ENCODE data around the gene CALML6. TPM values are rescaled to one million over a fixed set of nuclear protein-coding genes. Genes with fewer than 3 reads are reported as not detected.

CALML6 gene
- total and polyA plus RNA-seq, 2 of the 4 experiments (the other 2 are of a cell fraction): 0.91 TPM; not detected in 1

DNA sequence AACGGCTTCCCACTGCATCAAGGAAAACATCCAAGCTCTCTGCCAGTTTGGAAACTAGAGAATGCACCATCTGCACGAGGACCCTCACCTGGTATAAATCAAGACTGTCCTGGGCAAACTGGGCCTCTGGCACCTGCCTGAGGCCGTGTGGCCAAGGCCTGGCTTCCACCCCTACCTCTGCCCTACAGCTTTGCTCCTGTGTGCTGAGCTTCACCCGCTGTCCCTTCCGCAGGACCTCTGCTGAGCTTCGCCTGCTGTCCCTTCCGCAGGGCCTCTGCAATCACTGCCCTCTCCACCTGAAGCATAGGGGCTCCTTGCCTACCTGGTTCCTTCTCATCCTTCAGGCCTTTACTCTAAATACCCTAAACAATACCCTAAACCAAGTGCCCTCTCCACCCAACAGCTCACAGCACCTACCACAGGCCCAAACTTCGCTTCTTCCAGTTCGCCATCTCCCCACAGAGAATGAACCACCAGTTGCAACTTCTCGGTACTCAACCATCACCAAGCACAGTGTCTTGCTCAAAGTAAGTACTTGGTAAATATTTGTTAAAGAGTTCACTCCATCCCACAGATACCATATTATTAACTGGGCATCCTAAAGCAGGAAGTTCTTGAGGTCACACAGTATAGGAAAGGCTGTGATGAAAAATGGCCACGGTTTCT is 42.6 kb upstream of the CALML6 start:
- Histone ChIP-seq H3K14ac (replicated peaks; ENCODE audit: low read depth, low read length) (no peak overlapping the region), H2BK120ac (ENCODE audit: low read depth, low read length) (no peak overlapping the region), H2BK5ac (ENCODE audit: low read depth, low read length, poor library complexity, severe bottlenecking) (no peak overlapping the region), H3K27me3 (ENCODE audit: control insufficient read depth, insufficient read depth, low read length) (no peaks in the 10 kb centered on the region), H3K27ac (ENCODE audit: insufficient read depth, low read length) (no peak overlapping the region), H3K36me3 (ENCODE audit: control insufficient read depth, insufficient read depth, low read length) (peaks cover 23% of the 10 kb centered on the region), H3K23ac (ENCODE audit: low read depth, low read length) (0 out of 2 replicates have a peak overlapping the region, but pooled peaks have one; percentile 21), H2AK9ac (replicated peaks; ENCODE audit: low read depth, low read length, poor library complexity) (no peak overlapping the region), H3K9me3 (ENCODE audit: control insufficient read depth, insufficient read depth, low read length) (no peaks in the 10 kb centered on the region), H2BK20ac (ENCODE audit: low read depth, low read length) (no peak overlapping the region), H4K20me1 (ENCODE audit: insufficient read depth, low read length) (peaks cover 100% of the 10 kb centered on the region), H4K5ac (ENCODE audit: low read depth, low read length) (no peak overlapping the region), H3K4me2 (ENCODE audit: low read depth, low read length) (no peak overlapping the region), H3K4me3 (ENCODE audit: insufficient read depth, low read depth, low read length) (no peak overlapping the region), H2AFZ (replicated peaks; ENCODE audit: low read length, poor library complexity) (peak overlapping the region; percentile 0), H4K91ac (ENCODE audit: insufficient read depth, low read depth, low read length) (no peak overlapping the region), H3K4me1 (ENCODE audit: control insufficient read depth, insufficient read depth, low read length) (peaks cover 18% of the 10 kb centered on the region), H3K4ac (ENCODE audit: low read depth, low read length) (no peak overlapping the region), H2AK5ac (ENCODE audit: low read depth, low read length) (no peak overlapping the region), H3K9me1 (ENCODE audit: insufficient read depth, low read length) (peaks cover 56% of the 10 kb centered on the region), H3K56ac (ENCODE audit: extremely low read depth, insufficient read depth, low read length) (no peak overlapping the region), H3K9ac (ENCODE audit: low read depth, low read length) (no peak overlapping the region), H4K8ac (ENCODE audit: low read depth in 2 of 2, low read length in 2 of 2) (no peak overlapping the region), H3K79me1 (ENCODE audit: low read depth in 1 of 2, low read length in 2 of 2) (peaks cover 0 to 62% of the 10 kb centered on the region in 2 experiments; a peak in 2 of 4 replicates), H2BK15ac (ENCODE audit: low read depth, low read length) (no peak overlapping the region), H3K18ac (ENCODE audit: low read depth, low read length) (no peak overlapping the region)
- no peak for ATAC-seq (ENCODE audit: low read depth)
- no peak for DNase-seq
- in situ Hi-C loops (cut with MboI; ENCODE audit: low sequenced_read_pairs) (no loop called here), dilution Hi-C loops (cut with HindIII; ENCODE audit: low sequenced_read_pairs, unreplicated experiment) (no loop called here), intact Hi-C loops (cut with micrococcal nuclease) (no loop called here)
- TF ChIP-seq BHLHE40 (IDR thresholded peaks at IDR 0.05; ENCODE audit: low read depth, low read length) (no peak), FOS (IDR thresholded peaks at IDR 0.05; ENCODE audit: low read depth, low read length) (no peak), RCOR1 (IDR thresholded peaks at IDR 0.05; ENCODE audit: insufficient replicate concordance, low read length) (no peak), RAD21 (IDR thresholded peaks at IDR 0.05; ENCODE audit: low read length) (no peak), MXI1 (IDR thresholded peaks at IDR 0.05; ENCODE audit: borderline replicate concordance, low read depth, low read length) (no peak), CHD1 (IDR thresholded peaks at IDR 0.05; ENCODE audit: low read depth, low read length) (no peak)
- ChIA-PET POLR2A (ENCODE audit: unreplicated experiment) (no interaction called here), CTCF (no interaction called here)
- BruUV-seq (replicated peaks): no TSS peak
- 100% methylated on average over 5 of the region's 11 CpGs; no CpG with 5 or more reads in 1 of the 2 experiments for WGBS, 2 experiments (ENCODE audit: extremely low coverage in 2 of 2, insufficient read length in 1 of 2)

All from IMR-90 (cell line).